GM19395 (cell line): ENCODE data around the gene AHCYL1.

Experiments
- ATAC-seq: cut with Tn5 transposase; IDR thresholded peaks from one replicate; pipeline ENCODE4 v1.9.1; 2021; ENCODE audit warnings: mild to moderate bottlenecking, moderate library complexity; ENCODE audit not compliant: unreplicated experiment

Gene AHCYL1

GRCh38 chr1:110034451-110035235 is 50.1 kb downstream of the AHCYL1 start, which contains the start of gene STRIP1:
STRIP1 (plus strand) TSS chr1:110034624; CDS start chr1:110034638, 14 bp downstream.
- peak; percentile 93 for ATAC-seq

GRCh38 chr1:110035236-110035752 is 50.7 kb downstream of the AHCYL1 start:
- ATAC-seq = peak; percentile 13

GRCh38 chr1:110038271-110038670 is 53.7 kb downstream of the AHCYL1 start:
- ATAC-seq = no peak

GRCh38 chr1:110039641-110040040 is 55.1 kb downstream of the AHCYL1 start:
- ATAC-seq = no peak

GRCh38 chr1:110040548-110040947 is 56.0 kb downstream of the AHCYL1 start:
- no peak for ATAC-seq

GRCh38 chr1:110043016-110043415 is 58.5 kb downstream of the AHCYL1 start:
- ATAC-seq = no peak

GRCh38 chr1:110047463-110047862 is 62.9 kb downstream of the AHCYL1 start:
- no peak for ATAC-seq

- no peak for ATAC-seq
Observed at GRCh38 chr1:110048240-110048639, 63.7 kb downstream of the AHCYL1 start.

GRCh38 chr1:110048923-110049601 is 64.5 kb downstream of the AHCYL1 start:
- no peak for ATAC-seq

GRCh38 chr1:110049801-110050601 is 65.4 kb downstream of the AHCYL1 start:
- no peak for ATAC-seq

GRCh38 chr1:110050602-110051261 is 66.2 kb downstream of the AHCYL1 start:
- ATAC-seq = no peak

GRCh38 chr1:110051262-110051648 is 66.7 kb downstream of the AHCYL1 start:
- ATAC-seq = no peak

GRCh38 chr1:110053552-110054428 is 69.2 kb downstream of the AHCYL1 start:
- ATAC-seq = no peak

GRCh38 chr1:110055493-110056284 is 71.1 kb downstream of the AHCYL1 start:
- no peak for ATAC-seq

GRCh38 chr1:110056285-110056683 is 71.7 kb downstream of the AHCYL1 start:
- ATAC-seq = no peak

GRCh38 chr1:110056776-110057175 is 72.2 kb downstream of the AHCYL1 start:
- ATAC-seq = no peak

GRCh38 chr1:110057963-110058518 is 73.5 kb downstream of the AHCYL1 start:
- no peak for ATAC-seq

GRCh38 chr1:110058591-110058990 is 74.0 kb downstream of the AHCYL1 start:
- no peak for ATAC-seq
